Effector CD8-positive, alpha-beta T cell (primary cell): Measurements from ENCODE around the gene MBP.

Experiments
- DNase-seq: peaks from one replicate; lab custom pipeline; 2025; lab: John Stamatoyannopoulos, UW

The MBP gene

GRCh38 chr18:77151033-77151771 lies 18.6 kb upstream of the MBP start:
- no peak for DNase-seq

- DNase-seq = no peak
Observed at GRCh38 chr18:77150588-77150987, 18.0 kb upstream of the MBP start.

GRCh38 chr18:77148289-77148688 lies 15.7 kb upstream of the MBP start:
- no peak for DNase-seq

GRCh38 chr18:77147418-77147852 lies 14.9 kb upstream of the MBP start:
- DNase-seq = no peak

- no peak for DNase-seq
Observed at GRCh38 chr18:77146249-77147080, 13.9 kb upstream of the MBP start.

GRCh38 chr18:77145364-77145901 lies 12.8 kb upstream of the MBP start:
- no peak for DNase-seq

- DNase-seq = no peak
Observed at GRCh38 chr18:77144451-77145118, 12.0 kb upstream of the MBP start.

GRCh38 chr18:77144046-77144445 lies 11.5 kb upstream of the MBP start:
- DNase-seq = no peak

- no peak for DNase-seq
Observed at GRCh38 chr18:77143196-77143595, 10.6 kb upstream of the MBP start.

- no peak for DNase-seq
Observed at GRCh38 chr18:77141401-77142118, 9.0 kb upstream of the MBP start.

- no peak for DNase-seq
Observed at GRCh38 chr18:77140439-77141109, 8.0 kb upstream of the MBP start.

GRCh38 chr18:77140030-77140429 lies 7.4 kb upstream of the MBP start:
- DNase-seq = no peak

GRCh38 chr18:77139619-77140018 lies 7.0 kb upstream of the MBP start:
- no peak for DNase-seq

- DNase-seq = no peak
Observed at GRCh38 chr18:77138270-77138669, 5.7 kb upstream of the MBP start.

- DNase-seq = no peak
Observed at GRCh38 chr18:77137851-77138250, 5.3 kb upstream of the MBP start.

GRCh38 chr18:77136871-77137665 lies 4.5 kb upstream of the MBP start:
- no peak for DNase-seq

- no peak for DNase-seq
Observed at GRCh38 chr18:77136076-77136718, 3.6 kb upstream of the MBP start.

- no peak for DNase-seq
Observed at GRCh38 chr18:77135339-77136075, 2.9 kb upstream of the MBP start.

- no peak for DNase-seq
Observed at GRCh38 chr18:77134611-77135010, 2.0 kb upstream of the MBP start.
